CD4-positive, alpha-beta T cell (primary cell): Measurements from ENCODE around the gene PIK3C2B. TPM values are rescaled to one million over a fixed set of nuclear protein-coding genes. Genes with fewer than 3 reads are reported as not detected.

Experiments used
- ATAC-seq: fragments of 200-7000 bp; cut with Tn5 transposase; one replicate; pipeline ENCODE4 v1.10.0; 2022; ENCODE audit warnings: mild to moderate bottlenecking; ENCODE audit not compliant: poor library complexity
- CTCF ChIA-PET: fragments of 350-600 bp; sonication (Branson Sonifier 250); formaldehyde crosslinking; loops from one replicate; lab custom pipeline; 2021; ENCODE audit warnings: antibody characterized with exemption, inconsistent platforms; lab: Charles Lee
- POLR2A ChIA-PET: fragments of 350-600 bp; sonication (Branson Sonifier 250); formaldehyde crosslinking; loops from one replicate; lab custom pipeline; 2021; ENCODE audit warnings: antibody characterized with exemption, inconsistent platforms; lab: Charles Lee
- DNase-seq, 14 experiments: peaks; one replicate each; pipeline ENCODE4 v3.0.0-alpha.2; 2013 to 2020; ENCODE audit warnings: mixed read lengths in 2 of 14
- H3K27ac ChIP-seq, 2 donors: one replicate each; pipeline versions ENCODE4 v1.5.1 to v1.7.0; 2013; ENCODE audit warnings: low read length in 2 of 2, low read depth in 1 of 2, mild to moderate bottlenecking in 1 of 2
- H3K27me3 ChIP-seq, 2 experiments: 1 replicate in 1 of 2; 2 replicates in 1 of 2; pipeline versions ENCODE4 v1.6.1 to v1.7.0; 2013; ENCODE audit warnings: low read length in 2 of 2, control low read depth in 1 of 2, mild to moderate bottlenecking in 1 of 2, moderate library complexity in 1 of 2; ENCODE audit not compliant: insufficient read depth in 2 of 2, control insufficient read depth in 1 of 2
- H3K36me3 ChIP-seq: one replicate; pipeline ENCODE4 v1.6.1; 2013; ENCODE audit warnings: low read length, control low read depth; ENCODE audit not compliant: insufficient read depth
- H3K4me1 ChIP-seq: one replicate; pipeline ENCODE4 v1.6.1; 2013; ENCODE audit warnings: low read length, control low read depth; ENCODE audit not compliant: insufficient read depth
- H3K4me3 ChIP-seq: one replicate; pipeline ENCODE4 v1.5.1; 2013; ENCODE audit warnings: mild to moderate bottlenecking, low read length, moderate library complexity
- H3K9me3 ChIP-seq, 2 experiments: 1 replicate in 1 of 2; 2 replicates in 1 of 2; pipeline versions ENCODE4 v1.6.1 to v1.7.0; 2013; ENCODE audit warnings: low read length in 2 of 2, mild to moderate bottlenecking in 2 of 2, control low read depth in 1 of 2, moderate library complexity in 1 of 2; ENCODE audit not compliant: control insufficient read depth in 1 of 2, insufficient read depth in 1 of 2
- H3K27ac Mint-ChIP-seq: one replicate; pipeline ENCODE4 v1.8.0; 2020; ENCODE audit warnings: mixed read lengths
- H3K27me3 Mint-ChIP-seq: one replicate; pipeline ENCODE4 v1.8.0; 2021; ENCODE audit warnings: mixed read lengths
- H3K36me3 Mint-ChIP-seq: one replicate; pipeline ENCODE4 v1.8.0; 2021; ENCODE audit warnings: low read depth, mixed read lengths
- H3K4me1 Mint-ChIP-seq: one replicate; pipeline ENCODE4 v1.8.0; 2021; ENCODE audit warnings: low read depth, mixed read lengths
- H3K4me3 Mint-ChIP-seq: one replicate; pipeline ENCODE4 v1.8.0; 2020; ENCODE audit warnings: mild to moderate bottlenecking, mixed read lengths
- H3K9me3 Mint-ChIP-seq: one replicate; pipeline ENCODE4 v1.8.0; 2020; ENCODE audit warnings: mixed read lengths
- CTCF ChIP-seq: fragments of 200-600 bp; IDR thresholded peaks from one replicate; pipeline ENCODE4 v1.8.0; 2022; ENCODE audit warnings: antibody characterized with exemption, mild to moderate bottlenecking
- intact Hi-C, 2 experiments: fragments of 100-400 bp; cut with DNase I in 1 of 2; cut with micrococcal nuclease in 1 of 2; formaldehyde crosslinking; loops; one replicate each; pipeline versions ENCODE4 v1.15.1 to v1.9.0; 2023 to 2025; cut with DNase I, micrococcal nuclease
- total RNA-seq, 174 experiments: library from RNA in 2 of 174; stranded (reverse) in 2 of 174; gene quantifications; one replicate each; pipeline ENCODE4 v1.2.3 and lab custom pipeline; 2021 to 2026

PIK3C2B gene
- total RNA-seq, 2 experiments from 2014 or later: 25.5 to 27.1 TPM

DNA sequence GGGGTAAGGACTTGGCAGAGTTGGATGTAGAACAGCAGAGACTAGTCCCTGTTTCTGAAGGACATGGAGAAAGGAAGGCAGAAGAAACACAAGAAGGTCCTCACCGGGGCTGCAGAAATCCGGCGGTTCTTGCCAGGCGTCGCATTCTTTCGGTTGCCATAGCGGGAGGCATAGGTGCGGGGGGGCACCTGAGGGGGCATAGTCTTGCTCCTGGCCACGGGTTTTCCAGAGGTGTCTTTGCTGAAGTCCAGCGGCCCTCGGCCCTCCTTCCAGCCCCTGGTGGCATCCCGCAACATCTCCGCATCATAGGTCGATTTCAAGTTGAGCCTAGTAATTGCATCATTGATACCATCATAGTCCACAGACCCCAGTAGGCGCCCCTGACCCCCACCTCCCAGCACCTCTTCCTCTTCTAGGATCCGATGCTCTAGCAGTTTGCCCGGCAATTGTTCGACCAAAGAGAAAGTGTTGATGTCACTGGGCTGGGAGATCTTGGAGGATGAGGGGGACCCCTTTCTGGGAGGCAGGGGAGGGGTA is 25.8 kb downstream of the PIK3C2B start:
- Mint-ChIP-seq H3K27me3 (no peaks in the 10 kb centered on the region), H3K27ac (no peak overlapping the region), H3K36me3 (peaks cover 67% of the 10 kb centered on the region), H3K4me3 (no peak overlapping the region), H3K9me3 (no peaks in the 10 kb centered on the region), H3K4me1 (peaks cover 26% of the 10 kb centered on the region)
- peaks cover 31% of the 10 kb centered on the region for H3K36me3 ChIP-seq
- no peak for DNase-seq
- H3K27me3 ChIP-seq: no peaks in the 10 kb centered on the region
- no peaks in the 10 kb centered on the region for H3K9me3 ChIP-seq
- no peak for ATAC-seq
- intact Hi-C loops: no loop called here
- peaks cover 26% of the 10 kb centered on the region for H3K4me1 ChIP-seq
- CTCF ChIA-PET: no interaction called here
- H3K27ac ChIP-seq: no peak overlapping the region
- no peak overlapping the region for H3K4me3 ChIP-seq
- POLR2A ChIA-PET: no interaction called here
- no peak for TF ChIP-seq CTCF

DNA sequence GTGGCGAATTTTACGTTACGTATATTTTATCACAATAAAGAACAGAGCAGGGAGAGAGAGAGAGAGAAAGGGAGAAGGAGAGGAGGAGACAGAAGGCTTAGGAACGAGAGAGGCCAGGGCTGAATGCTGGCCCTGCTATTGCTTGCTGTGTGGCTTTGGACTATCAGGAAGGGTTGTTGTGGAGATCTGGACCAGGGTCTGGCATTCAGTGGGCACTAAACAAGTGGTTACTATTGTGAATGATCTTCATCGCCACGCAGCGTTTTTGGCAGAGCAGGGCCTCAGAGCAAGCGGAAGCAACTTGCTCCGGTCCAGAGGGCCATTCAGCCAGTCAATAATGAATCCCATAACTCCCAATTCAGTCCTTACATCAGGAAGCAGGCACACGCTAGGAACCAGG is 26.4 kb downstream of the PIK3C2B start:
- no peak overlapping the region for H3K4me3 ChIP-seq
- CTCF ChIA-PET: no interaction called here
- intact Hi-C loops: no loop called here
- H3K9me3 Mint-ChIP-seq: no peaks in the 10 kb centered on the region
- H3K4me1 Mint-ChIP-seq: peaks cover 29% of the 10 kb centered on the region
- peaks cover 69% of the 10 kb centered on the region for H3K36me3 Mint-ChIP-seq
- ATAC-seq (no peak), DNase-seq (no peak)
- POLR2A ChIA-PET: no interaction called here
- peaks cover 32% of the 10 kb centered on the region for H3K4me1 ChIP-seq
- H3K27me3 Mint-ChIP-seq: no peaks in the 10 kb centered on the region
- no peak overlapping the region for H3K27ac Mint-ChIP-seq
- peaks cover 35% of the 10 kb centered on the region for H3K36me3 ChIP-seq
- H3K27me3 ChIP-seq: no peaks in the 10 kb centered on the region
- H3K27ac ChIP-seq: no peak overlapping the region
- TF ChIP-seq CTCF: no peak
- H3K9me3 ChIP-seq: no peaks in the 10 kb centered on the region
- H3K4me3 Mint-ChIP-seq: no peak overlapping the region

DNA sequence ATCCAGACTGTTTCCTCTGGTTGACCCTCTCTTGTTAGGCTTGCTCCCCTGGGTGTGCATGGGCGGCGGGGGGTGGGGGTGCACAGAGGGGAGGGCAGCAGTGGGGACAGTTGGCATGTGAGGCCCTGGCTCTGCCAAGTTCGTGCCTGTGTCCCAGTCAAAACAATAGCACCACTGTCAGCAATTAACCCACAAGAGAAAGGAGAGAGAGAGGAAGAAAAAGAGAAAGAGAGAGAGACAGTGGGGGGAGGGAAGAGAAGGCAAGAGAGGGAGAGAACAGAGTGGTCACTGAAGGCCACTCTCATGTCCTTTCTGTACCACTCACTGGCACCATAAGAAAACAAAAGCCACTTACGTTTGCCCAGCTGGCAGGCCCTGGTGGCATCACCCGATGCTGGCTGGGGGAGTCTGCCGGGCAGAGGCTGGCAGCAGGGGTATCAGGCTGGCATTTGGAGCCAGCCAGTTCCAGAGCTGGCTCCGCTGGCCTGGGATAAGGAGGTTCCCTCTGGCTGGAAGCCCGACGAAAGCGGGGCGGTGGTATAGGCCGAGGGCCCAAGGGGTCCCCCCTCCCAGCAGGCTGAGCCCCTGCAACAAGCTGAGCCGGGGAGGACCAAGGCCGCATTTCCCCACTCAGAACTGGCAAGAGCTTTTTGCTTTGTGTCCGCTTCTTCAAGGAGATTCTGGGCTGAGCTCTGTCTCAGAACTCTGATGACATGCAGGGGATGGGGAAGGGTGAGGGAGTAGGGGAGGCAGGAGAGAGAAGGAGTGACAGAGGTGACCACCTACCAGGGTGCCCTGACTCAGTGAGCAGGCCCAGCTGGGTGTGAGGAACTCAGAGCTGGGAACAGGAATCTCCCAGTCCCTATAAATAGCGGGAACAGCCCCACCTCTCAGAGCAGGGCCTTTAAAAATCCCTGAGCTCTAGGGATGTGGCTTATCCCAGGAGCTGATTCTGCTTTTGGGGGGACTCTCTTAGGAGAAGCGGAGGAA is 27.9 kb downstream of the PIK3C2B start:
- POLR2A ChIA-PET: interaction anchor here (1.5 kb wide), 1 partner anchor 28 kb away, joined by 4 read pairs; the partner anchor contains the start of gene PIK3C2B
- Histone ChIP-seq H3K36me3 (peaks cover 42% of the 10 kb centered on the region), H3K4me3 (no peak overlapping the region), H3K4me1 (peaks cover 47% of the 10 kb centered on the region), H3K27me3 (no peaks in the 10 kb centered on the region), H3K9me3 (no peaks in the 10 kb centered on the region), H3K27ac (no peak overlapping the region)
- ATAC-seq (no peak), DNase-seq (no peak)
- intact Hi-C loops: no loop called here
- Mint-ChIP-seq H3K36me3 (peaks cover 74% of the 10 kb centered on the region), H3K27me3 (no peaks in the 10 kb centered on the region), H3K9me3 (no peaks in the 10 kb centered on the region), H3K4me1 (peaks cover 37% of the 10 kb centered on the region), H3K4me3 (no peak overlapping the region), H3K27ac (no peak overlapping the region)
- TF ChIP-seq CTCF: no peak
- CTCF ChIA-PET: interaction anchor here (1.4 kb wide), 1 partner anchor 37 kb away, joined by 3 read pairs; no protein-coding TSS in a partner anchor
